Osteocyte (in vitro differentiated cells): ENCODE results near the gene MEF2C. TPM values are rescaled to one million over a fixed set of nuclear protein-coding genes. Genes with fewer than 3 reads are reported as not detected.
"Not testable (repeated sequence)": the region's sequence is repeated elsewhere in the genome, so short reads cannot be mapped to it uniquely, and the experiment has no call there.

ENCODE experiments used
- DNase-seq: peaks from one replicate; pipeline ENCODE4 v3.0.0; 2021; ENCODE audit warnings: mixed read lengths; ENCODE audit not compliant: unreplicated experiment; ENCODE audit errors: extremely low spot score
- H3K27ac Mint-ChIP-seq: one replicate; pipeline ENCODE4 v1.8.0; 2021; ENCODE audit warnings: mild to moderate bottlenecking, mixed read lengths; ENCODE audit not compliant: unreplicated experiment
- H3K27me3 Mint-ChIP-seq: one replicate; pipeline ENCODE4 v1.8.0; 2021; ENCODE audit warnings: mixed read lengths; ENCODE audit not compliant: unreplicated experiment
- H3K36me3 Mint-ChIP-seq: one replicate; pipeline ENCODE4 v1.8.0; 2021; ENCODE audit warnings: mixed read lengths; ENCODE audit not compliant: unreplicated experiment
- H3K4me1 Mint-ChIP-seq: one replicate; pipeline ENCODE4 v1.8.0; 2021; ENCODE audit warnings: mixed read lengths; ENCODE audit not compliant: unreplicated experiment
- H3K4me3 Mint-ChIP-seq: one replicate; pipeline ENCODE4 v1.8.0; 2021; ENCODE audit warnings: mild to moderate bottlenecking, moderate library complexity, mixed read lengths; ENCODE audit not compliant: unreplicated experiment
- H3K9me3 Mint-ChIP-seq: one replicate; pipeline ENCODE4 v1.8.0; 2021; ENCODE audit warnings: mixed read lengths; ENCODE audit not compliant: unreplicated experiment
- CTCF ChIP-seq: fragments of 200-600 bp; sonication (generic); IDR thresholded peaks from 2 replicates; pipeline ENCODE4 v1.5.0; 2021; ENCODE audit warnings: antibody characterized with exemption, mild to moderate bottlenecking, moderate library complexity
- total RNA-seq: library from RNA; stranded (reverse); gene quantifications from 2 replicates; pipeline ENCODE4 v1.2.1, GENCODE V29; 2021

The MEF2C gene
- total RNA-seq, 1 donor from 2014 or later = 9.4 TPM

GRCh38 chr5:88925692-88926490 lies 42.9 kb upstream of the MEF2C start:
- no peaks in the 10 kb centered on the region for H3K4me1 Mint-ChIP-seq
- TF ChIP-seq CTCF = no peak
- H3K9me3 Mint-ChIP-seq = no peaks in the 10 kb centered on the region
- DNase-seq = no peak
- no peak overlapping the region for H3K4me3 Mint-ChIP-seq
- no peaks in the 10 kb centered on the region for H3K36me3 Mint-ChIP-seq
- peaks cover 5% of the 10 kb centered on the region for H3K27me3 Mint-ChIP-seq
- no peak overlapping the region for H3K27ac Mint-ChIP-seq

GRCh38 chr5:88924330-88924657 lies 41.3 kb upstream of the MEF2C start:
- H3K4me1 Mint-ChIP-seq = no peaks in the 10 kb centered on the region
- H3K36me3 Mint-ChIP-seq = no peaks in the 10 kb centered on the region
- H3K27ac Mint-ChIP-seq = no peak overlapping the region
- no peak for DNase-seq
- H3K27me3 Mint-ChIP-seq = peaks cover 7% of the 10 kb centered on the region
- TF ChIP-seq CTCF = no peak
- no peak overlapping the region for H3K4me3 Mint-ChIP-seq
- no peaks in the 10 kb centered on the region for H3K9me3 Mint-ChIP-seq

GRCh38 chr5:88923623-88924329 lies 40.8 kb upstream of the MEF2C start:
- H3K27me3 Mint-ChIP-seq = peaks cover 7% of the 10 kb centered on the region
- no peaks in the 10 kb centered on the region for H3K4me1 Mint-ChIP-seq
- no peaks in the 10 kb centered on the region for H3K9me3 Mint-ChIP-seq
- no peak overlapping the region for H3K4me3 Mint-ChIP-seq
- DNase-seq = no peak
- no peaks in the 10 kb centered on the region for H3K36me3 Mint-ChIP-seq
- H3K27ac Mint-ChIP-seq = no peak overlapping the region
- TF ChIP-seq CTCF = no peak

- not testable (repeated sequence) for H3K9me3 Mint-ChIP-seq, DNase-seq, H3K27me3 Mint-ChIP-seq, H3K4me3 Mint-ChIP-seq, H3K36me3 Mint-ChIP-seq, H3K27ac Mint-ChIP-seq, H3K4me1 Mint-ChIP-seq
Observed at GRCh38 chr5:88912743-88913142, 29.8 kb upstream of the MEF2C start.

- H3K4me1 Mint-ChIP-seq, H3K36me3 Mint-ChIP-seq, H3K27me3 Mint-ChIP-seq, H3K4me3 Mint-ChIP-seq, DNase-seq, H3K27ac Mint-ChIP-seq, H3K9me3 Mint-ChIP-seq: not testable (repeated sequence)
Observed at GRCh38 chr5:88911059-88911572, 28.1 kb upstream of the MEF2C start.

GRCh38 chr5:88904478-88904877 lies 21.5 kb upstream of the MEF2C start:
- not testable (repeated sequence) for DNase-seq, H3K4me3 Mint-ChIP-seq, H3K9me3 Mint-ChIP-seq, H3K27me3 Mint-ChIP-seq, H3K27ac Mint-ChIP-seq, H3K36me3 Mint-ChIP-seq, H3K4me1 Mint-ChIP-seq

- not testable (repeated sequence) for H3K27ac Mint-ChIP-seq, H3K9me3 Mint-ChIP-seq, H3K4me3 Mint-ChIP-seq, DNase-seq, H3K36me3 Mint-ChIP-seq, H3K4me1 Mint-ChIP-seq, H3K27me3 Mint-ChIP-seq
Observed at GRCh38 chr5:88903966-88904365, 21.0 kb upstream of the MEF2C start.

- not testable (repeated sequence) for H3K4me3 Mint-ChIP-seq, H3K9me3 Mint-ChIP-seq, DNase-seq
Observed at GRCh38 chr5:88901077-88901476, 18.1 kb upstream of the MEF2C start.

More at GRCh38 chr5:88901077-88901476, 18.1 kb upstream of the MEF2C start:
- not testable (repeated sequence) for H3K36me3 Mint-ChIP-seq, H3K27ac Mint-ChIP-seq, H3K27me3 Mint-ChIP-seq, H3K4me1 Mint-ChIP-seq
